HG02798 (cell line): Measurements from ENCODE around the gene LCA5L.
A peak's percentile ranks its signal among the peaks of the same experiment; 100 is the strongest.
"Not testable (repeated sequence)": the region's sequence is repeated elsewhere in the genome, so short reads cannot be mapped to it uniquely, and the experiment has no call there.

Experiments used
- ATAC-seq: cut with Tn5 transposase; IDR thresholded peaks from one replicate; pipeline ENCODE4 v1.9.1; 2021; ENCODE audit warnings: mild to moderate bottlenecking; ENCODE audit not compliant: unreplicated experiment, poor library complexity

Gene LCA5L

GRCh38 chr21:39388811-39389155 lies 56.8 kb downstream of the LCA5L start:
- ATAC-seq = no peak

GRCh38 chr21:39388038-39388810 lies 57.4 kb downstream of the LCA5L start:
- ATAC-seq = peak; percentile 86

GRCh38 chr21:39387461-39388037 lies 58.0 kb downstream of the LCA5L start:
- peak; percentile 64 for ATAC-seq

- ATAC-seq = no peak
These were observed 58.7 kb downstream of the LCA5L start for GRCh38 chr21:39386899-39387298.

- ATAC-seq = no peak
These were observed 59.4 kb downstream of the LCA5L start for GRCh38 chr21:39386194-39386593.

GRCh38 chr21:39385299-39386145 lies 60.1 kb downstream of the LCA5L start:
- ATAC-seq = no peak

GRCh38 chr21:39384674-39385298 lies 60.8 kb downstream of the LCA5L start:
- no peak for ATAC-seq

GRCh38 chr21:39382096-39382495 lies 63.5 kb downstream of the LCA5L start:
- not testable (repeated sequence) for ATAC-seq

GRCh38 chr21:39381009-39381408 lies 64.6 kb downstream of the LCA5L start:
- no peak for ATAC-seq

- peak; percentile 98 for ATAC-seq
These were observed 65.3 kb downstream of the LCA5L start for GRCh38 chr21:39379986-39380891.

GRCh38 chr21:39377444-39378050 lies 68.0 kb downstream of the LCA5L start:
- ATAC-seq = no peak

GRCh38 chr21:39375446-39375845 lies 70.1 kb downstream of the LCA5L start:
- ATAC-seq = no peak

GRCh38 chr21:39374046-39374445 lies 71.5 kb downstream of the LCA5L start:
- ATAC-seq = no peak

GRCh38 chr21:39373634-39374033 lies 71.9 kb downstream of the LCA5L start:
- ATAC-seq = no peak

GRCh38 chr21:39369896-39370288 lies 75.7 kb downstream of the LCA5L start:
- ATAC-seq = not testable (repeated sequence)

GRCh38 chr21:39367783-39368182 lies 77.8 kb downstream of the LCA5L start:
- ATAC-seq = no peak

- no peak for ATAC-seq
These were observed 79.0 kb downstream of the LCA5L start for GRCh38 chr21:39366563-39366962.

GRCh38 chr21:39364949-39365348 lies 80.6 kb downstream of the LCA5L start:
- no peak for ATAC-seq
